ENCODE data around the gene FGFR2.

FGFR2 gene

DNA sequence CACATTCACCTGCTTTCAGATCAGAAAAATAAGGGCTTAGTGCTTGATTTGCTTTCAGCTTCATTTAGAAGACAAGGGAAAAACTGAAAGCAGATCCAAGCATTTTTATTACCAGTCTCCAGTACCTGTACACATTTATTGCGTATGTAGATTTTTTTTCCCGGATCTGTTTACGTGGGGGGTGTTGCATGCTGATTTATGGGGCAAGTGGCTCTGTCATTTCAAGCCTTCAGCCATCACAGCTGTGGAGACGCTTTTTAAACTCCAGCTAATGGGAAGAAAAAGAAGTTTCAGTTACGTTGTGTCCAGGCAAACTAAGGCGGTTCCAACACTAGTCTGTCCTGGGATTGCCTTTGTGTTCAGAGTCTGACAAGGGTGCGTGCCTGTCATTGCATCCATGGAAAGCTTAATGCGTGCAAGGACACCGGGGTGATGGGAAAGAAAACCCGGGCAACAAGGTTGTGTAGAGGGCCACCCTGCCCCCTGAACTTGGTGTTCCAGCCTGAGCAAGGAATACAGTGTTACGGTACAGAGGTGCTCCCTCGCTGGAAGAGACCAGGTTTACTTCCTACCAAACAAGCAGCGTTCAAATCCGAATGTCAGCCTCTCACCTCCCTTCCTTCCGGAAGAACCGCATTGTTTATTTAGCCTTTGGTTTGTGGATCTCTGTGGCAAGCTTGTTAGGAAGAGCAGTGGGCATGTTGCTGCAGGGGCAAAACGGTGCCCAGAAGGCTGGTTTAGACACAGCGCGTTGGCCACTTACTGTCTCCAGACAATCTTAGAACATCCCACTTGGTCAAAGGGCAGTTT lies 128.2 kb downstream of the FGFR2 start:
- no peaks in the 10 kb centered on the region for H3K9me3 ChIP-seq
- TF ChIP-seq, protein P1, sequence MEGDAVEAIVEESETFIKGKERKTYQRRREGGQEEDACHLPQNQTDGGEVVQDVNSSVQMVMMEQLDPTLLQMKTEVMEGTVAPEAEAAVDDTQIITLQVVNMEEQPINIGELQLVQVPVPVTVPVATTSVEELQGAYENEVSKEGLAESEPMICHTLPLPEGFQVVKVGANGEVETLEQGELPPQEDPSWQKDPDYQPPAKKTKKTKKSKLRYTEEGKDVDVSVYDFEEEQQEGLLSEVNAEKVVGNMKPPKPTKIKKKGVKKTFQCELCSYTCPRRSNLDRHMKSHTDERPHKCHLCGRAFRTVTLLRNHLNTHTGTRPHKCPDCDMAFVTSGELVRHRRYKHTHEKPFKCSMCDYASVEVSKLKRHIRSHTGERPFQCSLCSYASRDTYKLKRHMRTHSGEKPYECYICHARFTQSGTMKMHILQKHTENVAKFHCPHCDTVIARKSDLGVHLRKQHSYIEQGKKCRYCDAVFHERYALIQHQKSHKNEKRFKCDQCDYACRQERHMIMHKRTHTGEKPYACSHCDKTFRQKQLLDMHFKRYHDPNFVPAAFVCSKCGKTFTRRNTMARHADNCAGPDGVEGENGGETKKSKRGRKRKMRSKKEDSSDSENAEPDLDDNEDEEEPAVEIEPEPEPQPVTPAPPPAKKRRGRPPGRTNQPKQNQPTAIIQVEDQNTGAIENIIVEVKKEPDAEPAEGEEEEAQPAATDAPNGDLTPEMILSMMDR (IDR thresholded peaks at IDR 0.05; ENCODE audit: low read depth, low read length): no peak
- no peaks in the 10 kb centered on the region for H3K4me1 ChIP-seq
- H3K27me3 ChIP-seq: no peaks in the 10 kb centered on the region
- no peak overlapping the region for H3K4me3 ChIP-seq (ENCODE audit: low read depth, low read length)
- DNase-seq: no peak
- no peaks in the 10 kb centered on the region for H3K36me3 ChIP-seq

- Histone ChIP-seq H3K36me3 (no peaks in the 10 kb centered on the region), H3K9me3 (no peaks in the 10 kb centered on the region), H3K27me3 (no peaks in the 10 kb centered on the region), H3K4me3 (ENCODE audit: low read depth, low read length) (no peak overlapping the region), H3K4me1 (no peaks in the 10 kb centered on the region)
- TF ChIP-seq, protein P1 (IDR thresholded peaks at IDR 0.05; ENCODE audit: low read depth, low read length): no peak
- DNase-seq: no peak
Observed at GRCh38 chr10:121468726-121469125, 129.5 kb downstream of the FGFR2 start.

DNA sequence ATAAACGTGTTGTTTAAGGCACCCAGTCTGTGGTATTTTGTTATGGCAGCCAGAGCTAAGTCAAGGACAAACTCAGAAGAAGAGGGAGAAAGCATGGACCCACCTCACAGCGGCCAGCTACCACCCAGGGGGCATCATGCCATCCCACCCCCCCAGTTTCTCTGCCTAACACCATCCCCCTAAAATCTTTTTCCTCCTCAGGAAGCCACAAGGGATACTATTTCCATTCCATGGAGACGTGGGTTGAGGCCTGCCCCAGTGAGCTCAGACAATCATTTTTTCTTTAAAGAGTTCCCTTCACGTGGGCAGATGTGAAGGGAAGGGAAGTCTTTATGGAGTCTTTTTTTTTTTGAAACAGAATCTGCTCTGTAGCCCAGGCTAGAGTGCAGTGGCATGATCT lies 131.8 kb downstream of the FGFR2 start:
- Histone ChIP-seq H3K4me1 (peaks cover 3% of the 10 kb centered on the region; the same call in 1 of the 2 replicates), H3K36me3 (no peaks in the 10 kb centered on the region), H3K9me3 (no peaks in the 10 kb centered on the region), H3K27me3 (no peaks in the 10 kb centered on the region), H3K4me3 (ENCODE audit: low read depth, low read length) (no peak overlapping the region)
- TF ChIP-seq, protein P1 (IDR thresholded peaks at IDR 0.05; ENCODE audit: low read depth, low read length): no peak
- DNase-seq: no peak

- Histone ChIP-seq H3K27me3 (no peaks in the 10 kb centered on the region), H3K4me3 (ENCODE audit: low read depth, low read length) (no peak overlapping the region), H3K9me3 (no peaks in the 10 kb centered on the region), H3K36me3 (no peaks in the 10 kb centered on the region), H3K4me1 (peaks cover 3% of the 10 kb centered on the region; the same call in 1 of the 2 replicates)
- DNase-seq: peak; percentile 8
- TF ChIP-seq, protein P1 (IDR thresholded peaks at IDR 0.05; ENCODE audit: low read depth, low read length): no peak
Observed at GRCh38 chr10:121465215-121465614, 133.0 kb downstream of the FGFR2 start.

GRCh38 chr10:121464517-121464916 lies 133.7 kb downstream of the FGFR2 start:
- Histone ChIP-seq H3K36me3 (no peaks in the 10 kb centered on the region), H3K4me1 (peaks cover 3% of the 10 kb centered on the region; the same call in 1 of the 2 replicates), H3K4me3 (ENCODE audit: low read depth, low read length) (no peak overlapping the region), H3K9me3 (no peaks in the 10 kb centered on the region), H3K27me3 (no peaks in the 10 kb centered on the region)
- TF ChIP-seq, protein P1 (IDR thresholded peaks at IDR 0.05; ENCODE audit: low read depth, low read length): no peak
- DNase-seq: no peak

DNA sequence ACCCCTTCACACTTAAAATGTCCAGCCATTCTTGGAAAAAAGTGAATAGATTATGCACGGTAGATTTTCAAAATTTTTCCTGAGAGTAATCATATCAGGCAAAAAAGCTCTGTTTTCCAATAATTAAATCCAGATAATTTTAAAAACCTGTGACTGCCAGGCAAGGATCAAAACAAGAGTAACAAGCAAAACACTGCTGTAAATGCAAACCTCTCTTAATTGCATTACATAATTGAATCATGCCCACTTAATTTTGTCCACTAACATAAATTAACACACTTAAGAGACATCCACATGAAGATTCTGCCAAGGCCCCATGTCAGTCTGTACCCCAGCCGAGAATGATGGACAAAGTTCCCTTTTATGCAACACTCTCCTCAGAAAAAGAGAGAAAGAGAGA lies 135.3 kb downstream of the FGFR2 start:
- DNase-seq: no peak
- Histone ChIP-seq H3K9me3 (no peaks in the 10 kb centered on the region), H3K36me3 (no peaks in the 10 kb centered on the region), H3K4me3 (ENCODE audit: low read depth, low read length) (no peak overlapping the region), H3K4me1 (peaks cover 3% of the 10 kb centered on the region; the same call in 1 of the 2 replicates), H3K27me3 (no peaks in the 10 kb centered on the region)
- TF ChIP-seq, protein P1 (IDR thresholded peaks at IDR 0.05; ENCODE audit: low read depth, low read length): no peak

Data from BE2C (cell line).